ENCODE results near the gene TBC1D5.

DNA sequence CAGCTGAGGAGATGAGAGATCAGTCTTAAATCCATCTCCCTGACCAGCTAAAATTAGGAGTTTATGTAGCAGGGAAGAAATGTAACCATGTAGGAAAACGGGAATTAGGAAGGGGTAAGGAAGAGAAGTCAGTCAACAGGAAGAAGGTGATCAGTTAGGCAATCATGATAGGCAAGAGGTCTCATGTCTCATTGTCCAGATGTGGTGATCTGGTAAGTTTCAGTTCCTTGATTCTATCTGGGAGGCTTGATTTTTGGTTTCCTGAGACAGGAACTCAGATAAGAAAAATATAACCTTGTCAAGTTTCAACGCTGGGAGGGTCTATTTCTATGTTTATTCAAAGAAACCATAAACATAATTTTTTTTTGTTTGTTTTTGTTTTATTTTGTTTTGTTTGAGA is 40.3 kb upstream of the TBC1D5 start:
- TF ChIP-seq GATA2 (IDR thresholded peaks at IDR 0.05; ENCODE audit: low read depth, low read length) (no peak), GATA3 (IDR thresholded peaks at IDR 0.05; ENCODE audit: low read depth, low read length) (no peak)
